SIG-M5 treated with dmso at 0.1 percent for 504 hours (cell line): ENCODE measurements around the gene ATP4A.

Experiments
- DNase-seq: peaks from one replicate; lab custom pipeline; 2025; ENCODE audit not compliant: unreplicated experiment; lab: John Stamatoyannopoulos, UW

ATP4A gene

DNA sequence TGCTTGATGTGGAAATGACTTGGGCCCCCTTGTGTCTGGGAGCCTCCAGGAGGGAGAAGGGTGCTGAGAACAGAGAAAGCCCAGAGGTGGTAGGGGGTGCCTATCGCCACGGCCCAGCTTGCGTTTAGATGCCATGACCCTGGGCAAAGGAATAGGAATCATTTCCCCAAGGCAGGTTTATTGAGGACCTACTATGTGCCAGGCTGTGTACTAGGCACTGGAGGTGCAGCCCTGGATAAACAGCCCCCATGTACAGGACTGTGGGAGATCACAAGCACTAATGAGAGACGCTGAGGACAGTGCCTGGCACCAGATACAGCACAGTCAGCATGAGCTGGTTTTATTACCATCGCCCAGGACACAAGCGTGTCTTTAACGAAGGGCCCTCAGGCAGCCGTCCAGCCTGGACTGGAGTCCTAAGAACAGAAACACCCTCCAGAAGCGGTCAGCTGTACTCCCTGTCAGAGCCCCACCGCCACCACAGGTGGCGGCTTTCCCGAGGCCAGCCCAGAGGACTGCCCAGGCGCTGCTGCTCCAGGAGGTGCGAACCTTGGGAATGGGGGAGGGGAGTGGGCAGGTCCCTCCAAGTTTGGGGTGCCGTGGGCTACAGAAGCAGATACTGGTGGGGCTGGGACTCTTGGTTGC is 13.5 kb downstream of the ATP4A start:
- no peak for DNase-seq

DNA sequence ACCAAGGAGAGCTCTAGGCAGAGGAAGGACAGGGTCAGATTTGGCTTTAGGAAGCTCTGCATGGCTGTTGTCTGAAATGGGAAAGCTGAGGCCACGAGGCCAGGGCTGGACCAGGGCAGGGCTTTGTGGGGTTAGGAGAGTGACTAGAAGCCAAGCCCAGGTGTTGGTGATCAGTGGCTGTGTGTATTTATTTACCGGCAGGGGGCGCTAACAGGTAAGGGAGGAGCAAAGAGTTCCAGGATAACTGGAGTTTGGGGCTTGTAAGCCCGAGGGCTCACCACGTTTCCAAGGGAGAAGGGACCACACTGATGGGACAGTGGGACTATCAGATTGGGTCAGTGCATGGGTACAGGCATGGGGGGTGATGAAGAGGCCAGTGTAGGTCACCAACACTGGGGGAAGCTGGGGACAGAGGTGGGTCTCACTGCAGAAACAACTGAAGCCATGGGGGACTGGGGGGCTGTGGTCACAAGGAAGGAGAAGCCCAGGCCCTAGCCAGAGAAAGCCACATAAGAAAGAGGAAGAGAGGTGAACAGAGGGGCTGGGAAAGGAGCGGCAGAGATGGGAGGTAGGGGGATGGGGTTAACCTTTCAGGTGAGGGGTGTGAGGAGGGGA is 14.2 kb downstream of the ATP4A start:
- DNase-seq, result peak; percentile 45

DNA sequence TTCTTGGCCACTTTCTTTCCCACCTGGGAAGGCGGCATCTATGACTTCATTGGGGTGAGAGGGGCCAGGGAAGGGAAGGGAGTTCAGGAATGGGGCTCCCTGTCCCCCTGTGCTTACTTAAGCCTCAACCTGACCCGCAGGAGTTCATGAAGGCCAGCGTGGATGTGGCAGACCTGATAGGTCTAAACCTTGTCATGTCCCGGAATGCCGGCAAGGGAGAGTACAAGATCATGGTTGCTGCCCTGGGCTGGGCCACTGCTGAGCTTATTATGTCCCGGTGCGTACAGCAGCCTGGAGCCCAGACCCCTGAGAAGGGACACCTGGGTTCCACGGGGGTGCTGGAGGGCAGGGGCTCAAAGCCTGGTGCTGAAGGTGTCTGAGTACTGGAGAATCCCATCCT is 16.9 kb downstream of the ATP4A start:
- no peak for DNase-seq

DNA sequence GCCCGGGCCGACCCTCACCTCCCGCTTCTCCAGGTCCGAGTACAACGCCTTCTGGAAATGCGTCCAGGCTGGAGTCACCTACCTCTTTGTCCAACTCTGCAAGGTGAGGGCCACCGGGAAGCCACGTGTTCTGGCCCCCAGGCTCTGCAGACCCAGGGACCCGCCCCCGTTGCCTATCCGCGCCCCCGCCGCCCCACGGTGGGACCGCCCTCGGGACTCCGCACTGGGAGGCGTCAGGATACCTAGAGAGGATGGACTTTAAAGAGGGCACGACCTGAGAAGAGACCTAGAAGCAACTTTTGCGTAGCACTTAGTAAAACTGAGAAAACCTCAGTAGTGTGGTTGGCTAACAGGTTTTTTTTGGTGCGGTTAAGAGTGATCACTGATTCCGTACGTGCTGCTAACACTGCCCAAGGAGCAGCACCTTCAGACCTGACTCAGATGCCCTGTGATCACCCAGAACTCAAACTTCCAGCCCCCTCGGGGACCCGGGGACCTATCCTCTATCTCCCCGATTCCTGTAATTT is 17.5 kb downstream of the ATP4A start:
- no peak for DNase-seq

DNA sequence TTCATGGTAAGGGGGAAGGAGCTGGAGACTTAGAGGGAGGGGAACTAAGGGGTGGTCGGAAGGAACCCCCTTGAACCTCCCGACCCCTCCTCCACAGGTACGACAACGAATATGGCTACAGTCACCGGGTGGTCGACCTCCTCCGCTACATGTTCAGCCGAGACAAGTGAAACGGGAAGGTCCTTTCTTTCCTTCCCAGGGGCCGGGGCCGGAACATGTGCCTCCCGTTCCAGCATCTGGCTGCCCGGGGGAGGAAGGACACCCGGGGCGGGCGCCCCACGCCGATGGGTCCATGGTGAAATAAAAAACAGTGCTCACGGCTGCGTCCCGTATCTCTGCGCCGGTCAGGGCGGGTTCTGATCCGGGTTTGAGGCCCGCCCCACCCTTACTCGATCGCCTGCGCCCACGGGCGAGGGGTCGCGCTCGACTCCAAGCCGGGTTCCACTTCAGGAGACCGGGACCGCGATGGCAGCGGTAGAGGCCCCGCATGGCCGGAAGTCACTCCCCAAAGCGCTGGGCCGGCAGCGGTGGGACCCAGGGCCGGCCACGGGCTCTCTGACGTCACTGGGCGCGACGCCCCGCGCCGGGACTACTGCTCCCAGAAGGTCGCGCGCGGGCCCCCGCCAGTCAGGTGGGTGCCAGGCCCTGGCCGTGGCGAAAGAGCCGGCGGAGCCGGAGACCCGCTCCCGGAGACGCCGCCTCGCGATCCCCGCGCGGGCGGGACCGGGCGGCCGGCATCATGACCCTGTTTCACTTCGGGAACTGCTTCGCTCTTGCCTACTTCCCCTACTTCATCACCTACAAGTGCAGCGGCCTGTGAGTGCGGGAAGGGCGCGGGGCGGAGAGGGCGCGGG is 18.2 kb downstream of the ATP4A start, which contains the start of gene TMEM147:
Gene TMEM147 (plus strand): TSS at position 626 of the 854 bp plus-strand sequence. CDS start 114 bp downstream, at position 740.
- DNase-seq, result peak; percentile 70

DNA sequence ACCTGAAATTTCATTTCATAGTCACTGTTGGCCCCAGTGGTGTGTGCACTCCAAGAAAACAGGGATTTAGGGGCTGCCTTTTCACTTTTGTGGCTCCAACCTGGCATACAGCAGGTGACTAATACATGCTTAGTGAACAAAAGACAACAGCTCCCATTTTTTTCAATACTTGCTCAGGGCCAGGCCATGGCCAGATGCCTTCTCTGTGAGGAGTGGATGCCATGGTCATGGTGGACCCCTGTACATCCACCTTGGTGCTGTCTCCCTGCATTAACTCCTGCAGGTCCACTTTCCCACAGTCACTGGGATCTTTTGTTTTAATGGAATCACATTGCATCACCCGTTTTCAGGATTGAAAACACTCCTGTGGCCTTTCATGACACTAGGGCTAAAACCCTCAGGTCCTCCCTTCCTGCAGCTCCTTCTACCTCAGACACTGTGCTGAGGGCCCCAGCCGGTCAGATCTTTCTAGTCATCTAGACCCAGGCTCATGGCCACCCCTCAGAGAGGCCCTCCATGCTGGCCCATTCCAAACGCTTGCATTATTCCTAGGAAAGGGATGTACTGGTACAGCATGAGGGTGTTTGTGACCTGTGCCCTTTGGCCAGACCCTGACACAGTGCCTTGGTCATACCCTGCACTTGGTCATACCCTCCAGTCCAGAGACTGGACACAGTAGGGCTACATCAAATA is 19.2 kb downstream of the ATP4A start:
- DNase-seq, result no peak

DNA sequence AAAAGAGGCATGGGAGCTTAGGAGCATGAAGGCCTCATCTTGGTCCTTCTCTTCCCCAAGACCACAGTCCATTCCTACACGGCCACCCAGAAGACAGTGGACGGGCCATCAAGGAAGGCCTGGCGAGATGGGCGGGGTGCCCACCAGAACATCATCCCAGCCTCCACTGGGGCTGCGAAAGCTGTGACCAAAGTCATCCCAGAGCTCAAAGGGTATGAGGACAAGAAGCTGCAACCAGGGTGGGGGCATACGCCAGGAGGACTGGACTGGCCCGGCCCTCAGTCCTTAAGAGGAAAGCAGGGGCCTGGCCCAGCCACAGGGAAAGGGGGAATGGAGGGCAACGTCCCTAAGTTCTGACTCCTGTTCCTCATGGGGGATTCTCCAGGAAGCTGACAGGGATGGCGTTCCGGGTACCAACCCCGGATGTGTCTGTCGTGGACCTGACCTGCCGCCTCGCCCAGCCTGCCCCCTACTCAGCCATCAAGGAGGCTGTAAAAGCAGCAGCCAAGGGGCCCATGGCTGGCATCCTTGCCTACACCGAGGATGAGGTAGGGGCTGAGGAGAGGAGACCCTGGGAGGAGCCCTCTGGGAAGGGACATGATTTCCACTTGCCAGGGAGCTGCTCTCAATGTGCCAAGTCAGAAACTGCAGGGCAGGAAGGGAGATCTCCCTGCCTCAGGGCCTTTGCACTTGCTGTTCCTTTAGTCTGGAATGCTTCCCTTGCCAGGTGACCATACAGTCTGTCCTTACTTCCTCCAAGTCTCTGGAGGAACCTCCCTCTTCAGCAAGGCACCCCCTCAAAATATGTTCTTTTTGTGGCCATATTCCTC is 20.0 kb downstream of the ATP4A start:
- DNase-seq, result no peak

DNA sequence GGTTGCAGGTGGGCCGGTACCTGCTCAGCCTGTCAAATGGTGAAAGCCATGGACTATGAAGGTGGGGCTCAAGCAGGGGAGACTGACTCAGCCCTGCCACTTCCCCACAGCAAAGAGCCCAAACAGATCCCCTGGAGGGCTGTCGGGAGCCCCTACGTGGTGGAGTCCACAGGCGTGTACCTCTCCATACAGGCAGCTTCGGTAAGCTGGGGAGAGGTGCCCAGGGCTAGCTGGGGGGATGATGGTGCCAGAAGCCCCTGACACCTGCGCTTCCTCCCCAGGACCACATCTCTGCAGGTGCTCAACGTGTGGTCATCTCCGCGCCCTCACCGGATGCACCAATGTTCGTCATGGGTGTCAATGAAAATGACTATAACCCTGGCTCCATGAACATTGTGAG is 21.2 kb downstream of the ATP4A start:
- DNase-seq, result no peak

DNA sequence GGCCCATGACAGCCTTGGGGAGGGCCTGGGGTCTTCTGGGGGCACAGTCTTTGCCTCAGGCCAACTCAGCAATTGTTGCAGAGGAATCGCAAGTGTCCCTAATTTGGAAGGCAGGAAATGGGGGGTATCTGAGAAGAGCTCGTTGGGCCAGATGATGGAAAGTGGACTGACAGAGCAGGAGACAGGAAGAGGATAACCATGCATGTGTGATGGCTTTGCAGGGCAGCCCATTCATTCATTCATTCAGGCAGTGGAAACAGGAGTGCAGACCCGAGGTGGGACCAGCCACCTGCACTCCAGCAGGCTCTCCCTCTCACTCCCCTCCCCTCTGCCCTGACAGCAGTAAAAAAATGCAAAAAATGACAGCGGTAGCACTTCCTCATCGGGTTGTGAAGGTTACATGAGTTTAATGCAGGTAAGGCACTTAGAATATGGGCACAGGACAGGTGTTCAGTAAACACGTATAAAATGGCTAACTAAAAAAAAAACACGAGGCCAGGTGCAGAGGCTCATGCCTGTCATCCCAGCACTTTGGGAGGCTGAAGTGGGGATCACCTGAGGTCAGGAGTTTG is 23.0 kb downstream of the ATP4A start:
- no peak for DNase-seq

DNA sequence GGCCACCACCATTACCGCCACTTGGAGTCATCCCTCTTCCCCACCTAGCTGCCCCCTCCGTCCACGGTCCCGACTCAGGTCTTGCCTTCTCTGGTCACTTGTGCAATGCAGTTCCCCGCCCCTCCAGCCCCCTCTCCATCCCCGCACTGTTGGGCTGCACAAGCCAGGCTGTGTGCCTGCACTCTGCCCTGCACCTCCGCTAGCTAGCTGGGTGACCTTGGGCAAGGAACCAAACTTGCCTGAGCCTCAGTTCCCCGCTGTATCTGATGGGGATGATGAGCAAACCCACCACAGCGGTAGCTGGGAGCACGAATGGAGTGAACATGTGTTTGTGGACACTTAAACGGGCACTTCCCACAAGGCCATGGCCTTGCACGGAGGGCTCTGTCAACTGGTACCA is 23.6 kb downstream of the ATP4A start:
- DNase-seq, result no peak

DNA sequence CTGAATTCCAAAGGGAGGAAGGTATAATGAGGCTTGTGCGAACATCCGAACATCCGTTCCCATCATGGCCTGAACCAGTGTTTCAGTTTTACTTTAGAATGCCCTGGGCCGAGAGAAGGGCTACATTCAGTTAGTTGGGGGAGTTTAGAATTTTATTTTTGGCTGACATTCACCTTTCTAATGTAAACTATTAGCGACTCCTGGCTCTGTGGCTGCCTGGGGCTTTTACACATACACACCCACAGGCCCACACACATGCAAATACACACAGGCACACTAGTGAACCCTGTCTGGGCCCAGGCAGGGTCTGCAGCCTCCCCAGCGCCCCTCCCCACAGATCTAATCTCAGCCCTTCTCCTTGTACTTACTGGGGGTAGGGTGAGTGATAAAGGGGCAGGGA is 24.1 kb downstream of the ATP4A start:
- DNase-seq, result no peak

DNA sequence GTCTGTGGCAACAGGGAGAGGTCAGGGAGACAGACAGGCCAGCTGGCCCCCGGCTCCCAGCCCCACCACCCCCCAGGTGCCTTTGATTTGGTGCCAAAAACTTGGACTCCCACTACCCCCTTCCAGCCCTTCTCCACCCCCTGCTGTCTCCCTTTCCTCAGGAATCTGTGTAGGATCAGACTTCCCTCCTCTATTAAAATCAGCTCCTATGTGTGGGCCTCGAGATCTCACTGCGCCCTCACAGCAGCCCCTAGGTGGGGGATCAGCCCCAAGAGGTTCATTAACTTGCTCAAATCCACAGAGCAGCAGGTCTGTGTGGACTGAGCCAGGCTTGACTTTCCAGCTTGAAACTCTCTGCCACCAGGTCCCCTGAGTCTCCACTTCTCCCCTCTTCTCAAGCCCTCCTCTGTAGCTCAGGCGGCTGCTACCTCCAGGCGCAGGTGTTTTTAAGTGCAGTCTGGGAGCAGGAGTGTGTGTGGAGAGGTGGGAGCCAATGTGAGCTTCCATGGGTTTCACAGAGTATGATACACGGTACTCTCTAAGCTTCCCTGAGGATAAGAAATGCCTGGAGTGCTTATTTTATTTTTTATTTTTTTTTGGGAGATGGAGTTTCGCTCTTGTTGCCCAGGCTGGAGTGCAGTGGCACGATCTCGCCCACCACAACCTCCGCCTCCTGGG is 28.5 kb downstream of the ATP4A start:
- no peak for DNase-seq

DNA sequence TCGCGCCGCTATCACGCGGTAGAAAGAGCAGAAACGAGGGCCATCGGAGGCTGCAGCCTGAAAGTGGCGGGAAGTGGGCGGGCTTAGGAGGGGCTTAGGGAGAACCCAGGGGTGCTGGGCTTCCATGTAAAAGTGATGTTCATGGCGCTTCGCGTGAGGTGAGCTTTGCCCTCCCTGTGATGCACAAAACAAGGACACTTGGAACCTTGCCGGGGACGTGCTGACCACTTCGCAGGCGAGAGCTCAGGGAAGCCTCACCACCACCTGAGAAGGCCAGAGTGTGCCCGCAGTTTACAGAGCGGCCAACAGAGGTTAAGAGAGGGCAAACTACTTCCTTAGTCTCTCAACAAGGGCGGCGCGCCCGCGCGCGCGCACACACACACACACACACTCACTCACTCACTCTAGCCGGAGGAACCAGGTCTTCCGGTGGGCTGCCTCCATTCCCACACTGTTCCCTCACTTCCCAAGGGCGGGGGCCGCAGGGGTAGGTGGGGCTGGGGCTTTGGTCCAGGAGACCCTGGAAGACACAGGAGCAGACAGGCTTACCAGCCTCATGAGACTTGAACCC is 29.6 kb downstream of the ATP4A start:
- DNase-seq, result no peak

DNA sequence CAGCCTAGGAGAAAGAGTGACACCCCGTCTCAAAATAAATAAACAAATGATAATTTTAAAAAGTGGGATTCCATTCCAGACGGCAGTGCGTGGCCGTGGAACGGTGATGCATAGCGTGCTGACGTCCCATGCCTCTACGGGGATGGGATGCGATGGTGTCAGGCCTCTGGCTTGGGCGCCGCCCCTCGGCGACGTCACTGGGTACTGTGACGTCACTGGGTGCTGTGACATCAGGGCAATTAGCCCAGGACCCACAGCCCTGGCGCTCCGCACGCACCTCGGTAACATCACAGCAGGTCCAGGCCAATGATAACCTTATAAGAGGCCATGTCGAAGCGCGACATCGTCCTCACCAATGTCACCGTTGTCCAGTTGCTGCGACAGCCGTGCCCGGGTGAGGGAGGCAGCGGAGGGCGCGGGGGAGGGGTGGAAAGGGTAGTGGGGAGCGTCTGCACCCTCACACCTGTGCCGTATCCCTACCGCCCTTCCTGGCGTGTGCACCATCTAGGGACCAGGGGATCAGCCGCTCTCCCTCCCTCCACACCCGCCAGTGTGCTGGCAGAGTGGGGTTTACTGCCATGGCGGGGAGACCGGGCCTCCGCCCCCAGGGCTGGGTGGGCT is 30.1 kb downstream of the ATP4A start, which contains the start of gene GAPDHS:
Gene GAPDHS (plus strand): TSS at position 256 of the 621 bp plus-strand sequence. CDS start 72 bp downstream, at position 328.
- DNase-seq, result no peak

DNA sequence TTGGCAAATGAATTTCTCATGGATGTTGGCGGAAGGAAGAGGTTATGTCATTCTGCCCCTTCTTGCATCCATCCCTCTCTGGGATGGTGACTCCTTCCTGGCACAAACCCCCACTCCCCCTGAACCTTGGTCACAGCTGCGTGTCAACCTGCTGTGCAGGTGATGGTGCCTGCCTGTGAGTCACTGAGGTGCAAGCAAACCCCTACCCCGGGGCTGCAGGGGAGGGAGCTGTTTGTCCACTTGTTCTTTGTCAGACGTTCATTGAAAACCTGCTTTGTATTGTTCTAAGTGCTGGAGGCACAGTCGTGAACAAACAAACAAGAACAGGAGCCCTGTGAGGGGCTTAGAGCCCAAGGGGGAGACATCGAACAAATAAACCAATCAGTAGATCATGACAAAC is 32.2 kb downstream of the ATP4A start:
- no peak for DNase-seq

DNA sequence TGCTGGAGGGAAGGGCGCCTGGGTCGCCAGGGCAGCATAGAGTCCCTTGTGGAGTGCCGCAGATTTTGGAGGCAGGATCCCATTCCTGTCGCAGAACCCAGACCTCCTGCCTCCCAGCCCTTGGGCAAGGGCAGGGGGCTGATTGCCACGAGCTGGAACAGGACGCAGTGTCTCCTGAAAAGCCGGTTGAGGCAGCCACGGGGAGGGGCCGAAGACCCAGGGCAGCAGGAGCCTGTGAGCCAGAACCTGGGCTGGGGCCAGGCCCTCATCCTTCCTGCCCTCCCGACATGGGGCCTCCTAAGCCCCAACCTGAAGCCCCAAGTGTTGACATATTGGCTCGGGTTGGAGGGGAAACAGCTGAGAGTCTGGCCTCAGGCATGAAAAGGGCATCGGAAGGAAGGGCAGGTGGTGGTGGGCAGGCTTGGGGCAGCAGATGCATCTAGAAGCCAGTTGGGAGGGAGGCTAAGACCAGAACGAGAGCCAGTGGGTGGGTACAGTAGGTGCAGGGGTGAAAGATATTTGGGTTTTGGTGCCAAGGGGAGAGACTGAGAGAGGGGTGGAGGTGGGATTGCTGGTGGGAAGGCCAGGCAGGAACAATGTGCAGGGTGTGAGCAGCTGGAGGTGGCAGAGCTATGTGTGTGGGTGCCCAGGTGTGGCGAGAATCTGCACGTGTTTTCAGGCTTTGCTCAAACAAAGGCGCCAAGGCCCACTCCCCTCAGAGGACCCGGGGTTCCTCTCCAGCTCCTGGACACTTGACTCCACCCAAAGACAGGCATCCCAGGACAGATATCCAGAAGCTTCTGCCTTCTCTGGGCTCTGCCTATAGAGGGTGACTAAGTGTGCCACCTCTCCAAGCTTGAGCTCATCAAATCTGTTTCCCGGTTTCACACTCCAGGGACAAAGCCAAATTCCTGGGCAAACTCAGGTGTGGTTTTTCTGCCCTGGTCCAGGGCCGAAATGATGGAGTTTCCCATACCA is 33.9 kb downstream of the ATP4A start:
- DNase-seq, result no peak
